GM12875 (cell line): ENCODE results near the gene CAMK1D.

Experiments used
- H3K4me3 ChIP-seq: one replicate; pipeline ENCODE4 v1.5.1; 2011; ENCODE audit warnings: low read depth, low read length, control low read depth
- CTCF ChIP-seq: IDR thresholded peaks from 2 replicates; pipeline ENCODE4 v1.5.1; 2011; ENCODE audit warnings: low read depth, mild to moderate bottlenecking, control low read depth, inconsistent platforms, low read length, moderate library complexity, borderline replicate concordance; ENCODE audit not compliant: insufficient read depth

CAMK1D gene

GRCh38 chr10:12394241-12395033, 45.1 kb downstream of the CAMK1D start:
- no peak for TF ChIP-seq CTCF

GRCh38 chr10:12396093-12396492, 46.7 kb downstream of the CAMK1D start:
- TF ChIP-seq CTCF, result no peak
- H3K4me3 ChIP-seq, result no peak overlapping the region

More at GRCh38 chr10:12394241-12395033, 45.1 kb downstream of the CAMK1D start:
- no peak overlapping the region for H3K4me3 ChIP-seq

- TF ChIP-seq CTCF, result no peak
- no peak overlapping the region for H3K4me3 ChIP-seq
Measured at GRCh38 chr10:12396567-12396966, 47.2 kb downstream of the CAMK1D start.

GRCh38 chr10:12397147-12397896, 48.0 kb downstream of the CAMK1D start:
- TF ChIP-seq CTCF, result no peak
- H3K4me3 ChIP-seq, result no peak overlapping the region

GRCh38 chr10:12397941-12398340, 48.6 kb downstream of the CAMK1D start:
- H3K4me3 ChIP-seq, result no peak overlapping the region
- no peak for TF ChIP-seq CTCF

GRCh38 chr10:12400266-12400931, 51.1 kb downstream of the CAMK1D start:
- TF ChIP-seq CTCF, result no peak
- H3K4me3 ChIP-seq, result no peak overlapping the region

- H3K4me3 ChIP-seq, result no peak overlapping the region
- TF ChIP-seq CTCF, result no peak
Measured at GRCh38 chr10:12401466-12401865, 52.1 kb downstream of the CAMK1D start.
